OCI-LY7 (cell line): ENCODE data around the gene CDCP1. TPM values are rescaled to one million over a fixed set of nuclear protein-coding genes. Genes with fewer than 3 reads are reported as not detected.

Source experiments
- BruUV-seq: library from RNA; stranded (reverse); fragments of 400-500 nt; replicated peaks from 2 replicates; lab custom pipeline; 2021; lab: Mats Ljungman, UMichigan
- CTCF ChIA-PET: fragments of 300-600 bp; sonication (Branson Sonifier 250); formaldehyde crosslinking; loops from one replicate; lab custom pipeline; 2022; ENCODE audit warnings: antibody characterized with exemption; ENCODE audit not compliant: unreplicated experiment; lab: Charles Lee
- POLR2A ChIA-PET: fragments of 300-600 bp; sonication (Branson Sonifier 250); formaldehyde crosslinking; loops from one replicate; lab custom pipeline; 2022; ENCODE audit warnings: antibody characterized with exemption; lab: Charles Lee
- DNase-seq: peaks from one replicate; pipeline ENCODE4 v3.0.0-alpha.2; 2015; ENCODE audit warnings: low spot score
- H2AFZ ChIP-seq: fragments of 200-600 bp; sonication (generic), shearing (Covaris generic); 2 replicates; pipeline ENCODE4 v1.6.1; 2014; ENCODE audit warnings: mild to moderate bottlenecking, antibody characterized with exemption, low read length, moderate library complexity
- H3K27ac ChIP-seq: fragments of 200-600 bp; sonication (generic); 2 replicates; pipeline ENCODE4 v1.5.1; 2014; ENCODE audit warnings: mixed run types, low read depth, mild to moderate bottlenecking, moderate library complexity, low read length, inconsistent platforms; ENCODE audit not compliant: poor library complexity, severe bottlenecking
- H3K36me3 ChIP-seq: fragments of 200-600 bp; sonication (generic); 2 replicates; pipeline ENCODE4 v1.6.1; 2014; ENCODE audit warnings: mild to moderate bottlenecking, antibody characterized with exemption, low read length, moderate library complexity, mixed read lengths; ENCODE audit not compliant: insufficient read depth
- H3K4me1 ChIP-seq: fragments of 200-600 bp; sonication (generic); 2 replicates; pipeline ENCODE4 v1.5.1; 2014; ENCODE audit warnings: mild to moderate bottlenecking, low read length; ENCODE audit not compliant: insufficient read depth, poor library complexity, severe bottlenecking
- H3K4me2 ChIP-seq: fragments of 200-600 bp; sonication (generic); 2 replicates; pipeline ENCODE4 v1.6.1; 2014; ENCODE audit warnings: mild to moderate bottlenecking, low read length
- H3K4me3 ChIP-seq: fragments of 200-600 bp; sonication (generic); 2 replicates; pipeline ENCODE4 v1.5.1; 2014; ENCODE audit warnings: mild to moderate bottlenecking, low read depth, low read length; ENCODE audit not compliant: poor library complexity, severe bottlenecking
- H3K79me2 ChIP-seq: fragments of 200-600 bp; sonication (generic); 2 replicates; pipeline ENCODE4 v1.6.1; 2016; ENCODE audit warnings: low read depth, mild to moderate bottlenecking, low read length, moderate library complexity, mixed read lengths; ENCODE audit not compliant: insufficient read depth
- H3K9me2 ChIP-seq: fragments of 200-600 bp; sonication (generic); 2 replicates; pipeline ENCODE4 v1.6.1; 2016; ENCODE audit warnings: mild to moderate bottlenecking, low read length, mixed read lengths; ENCODE audit not compliant: insufficient read depth
- H3K9me3 ChIP-seq: fragments of 200-600 bp; sonication (generic); 2 replicates; pipeline ENCODE4 v1.6.1; 2014; ENCODE audit warnings: mild to moderate bottlenecking, mixed run types, low read length, mixed read lengths
- H4K20me1 ChIP-seq: fragments of 200-600 bp; sonication (generic); 2 replicates; pipeline ENCODE4 v1.6.1; 2014; ENCODE audit warnings: mild to moderate bottlenecking, antibody characterized with exemption, low read length, moderate library complexity, mixed read lengths; ENCODE audit not compliant: insufficient read depth
- CTCF ChIP-seq: fragments of 200-600 bp; sonication (generic); conservative IDR thresholded peaks from 2 replicates; pipeline ENCODE4 v1.5.1; 2014; ENCODE audit warnings: mild to moderate bottlenecking, antibody characterized with exemption, low read length, moderate library complexity, mixed read lengths
- EZH2phosphoT487 ChIP-seq: fragments of 200-600 bp; sonication (generic); IDR thresholded peaks from 2 replicates; pipeline ENCODE4 v1.6.1; 2018; ENCODE audit warnings: low read depth, borderline replicate concordance, mild to moderate bottlenecking, mixed run types, antibody characterized with exemption, low read length, moderate library complexity, mixed read lengths
- intact Hi-C: fragments of 100-400 bp; cut with micrococcal nuclease; formaldehyde crosslinking; loops from one replicate; pipeline ENCODE4 v1.10.0; 2022; ENCODE audit not compliant: unreplicated experiment
- total RNA-seq, 2 experiments: library from RNA; depleted of rRNA in 1 of 2; stranded (reverse); fragments of >200 nt in 1 of 2; shearing (Covaris generic) in 1 of 2; gene quantifications; 2 replicates each; pipeline ENCODE4 v1.2.3, GENCODE V29; 2014 to 2022

CDCP1 gene
- total RNA-seq, 2 experiments from 2014 or later = not detected

- ChIA-PET POLR2A (no interaction called here), CTCF (no interaction called here)
- H3K36me3 ChIP-seq = no peaks in the 10 kb centered on the region
- intact Hi-C loops = no loop called here
- H3K4me2 ChIP-seq = no peak overlapping the region
- DNase-seq = no peak
- H3K9me3 ChIP-seq = no peaks in the 10 kb centered on the region
- no peak overlapping the region for H3K27ac ChIP-seq
- H4K20me1 ChIP-seq = no peaks in the 10 kb centered on the region
- H3K9me2 ChIP-seq = no peaks in the 10 kb centered on the region
- no peak for TF ChIP-seq CTCF
- no peak for TF ChIP-seq EZH2phosphoT487
- no peaks in the 10 kb centered on the region for H3K79me2 ChIP-seq
- no peaks in the 10 kb centered on the region for H3K4me1 ChIP-seq
- no peak overlapping the region for H3K4me3 ChIP-seq
- no TSS peak for BruUV-seq
- no peak overlapping the region for H2AFZ ChIP-seq
Observed at GRCh38 chr3:45064512-45065372, 81.4 kb downstream of the CDCP1 start.

DNA sequence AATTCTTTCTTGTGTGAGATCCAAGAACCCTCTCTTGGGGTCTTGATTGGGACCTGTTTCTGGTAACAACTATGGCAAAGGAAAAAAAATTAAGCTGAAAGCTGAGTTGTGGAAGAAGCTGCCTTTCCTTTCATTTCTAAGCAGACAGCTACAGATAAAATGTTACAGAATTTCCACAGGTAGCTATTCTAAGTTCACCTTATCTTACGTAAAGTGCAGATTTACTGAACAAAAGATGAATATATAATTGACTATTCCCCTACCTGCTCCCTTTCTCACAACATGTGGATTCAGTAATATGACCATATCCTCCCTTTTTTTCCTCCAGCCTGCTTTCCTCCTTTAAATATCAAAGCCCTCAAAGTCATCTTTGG, 83.5 kb downstream of the CDCP1 start:
- DNase-seq = no peak
- Histone ChIP-seq H3K36me3 (no peaks in the 10 kb centered on the region), H3K9me3 (no peaks in the 10 kb centered on the region), H3K4me2 (no peak overlapping the region), H3K4me1 (no peaks in the 10 kb centered on the region), H3K27ac (no peak overlapping the region), H3K79me2 (no peaks in the 10 kb centered on the region), H2AFZ (no peak overlapping the region), H3K9me2 (no peaks in the 10 kb centered on the region), H3K4me3 (no peak overlapping the region), H4K20me1 (no peaks in the 10 kb centered on the region)
- intact Hi-C loops = no loop called here
- ChIA-PET POLR2A (no interaction called here), CTCF (interaction anchor here (0.7 kb wide), 1 partner anchor 1387 kb away, joined by 5 read pairs; no protein-coding TSS in a partner anchor)
- no peak for TF ChIP-seq CTCF
- no peak for TF ChIP-seq EZH2phosphoT487
- no TSS peak for BruUV-seq
